PFSK-1 (cell line): ENCODE results near the gene TRIM47.

ENCODE experiments used
- FOXP2 ChIP-seq: optimal IDR thresholded peaks from 2 replicates; pipeline ENCODE3; 2011; ENCODE audit warnings: borderline replicate concordance, control low read depth, inconsistent platforms; ENCODE audit not compliant: insufficient read depth; ENCODE audit errors: extremely low read length, extremely low read depth
- POLR2AphosphoS5 ChIP-seq: IDR thresholded peaks from 2 replicates; pipeline ENCODE4 v1.6.1; 2012; ENCODE audit warnings: low read depth, mild to moderate bottlenecking, control low read depth, low read length, moderate library complexity
- SIN3A ChIP-seq: IDR thresholded peaks from 2 replicates; pipeline ENCODE4 v1.6.1; 2012; ENCODE audit warnings: mild to moderate bottlenecking, low read length, moderate library complexity, borderline replicate concordance; ENCODE audit not compliant: insufficient read depth
- TAF1 ChIP-seq: IDR thresholded peaks from 2 replicates; pipeline ENCODE4 v1.6.1; 2012; ENCODE audit warnings: low read length, control low read depth, borderline replicate concordance; ENCODE audit not compliant: insufficient read depth
- TF ChIP-seq, protein P1 (sequence below), 2 experiments: IDR thresholded peaks; 2 replicates each; pipeline versions ENCODE4 v1.6.1 to v1.8.0; 2011 to 2012; ENCODE audit warnings: low read depth in 2 of 2, low read length in 2 of 2, control low read depth in 1 of 2, inconsistent platforms in 1 of 2, mild to moderate bottlenecking in 1 of 2, moderate library complexity in 1 of 2; ENCODE audit not compliant: insufficient read depth in 1 of 2

TRIM47 gene

DNA sequence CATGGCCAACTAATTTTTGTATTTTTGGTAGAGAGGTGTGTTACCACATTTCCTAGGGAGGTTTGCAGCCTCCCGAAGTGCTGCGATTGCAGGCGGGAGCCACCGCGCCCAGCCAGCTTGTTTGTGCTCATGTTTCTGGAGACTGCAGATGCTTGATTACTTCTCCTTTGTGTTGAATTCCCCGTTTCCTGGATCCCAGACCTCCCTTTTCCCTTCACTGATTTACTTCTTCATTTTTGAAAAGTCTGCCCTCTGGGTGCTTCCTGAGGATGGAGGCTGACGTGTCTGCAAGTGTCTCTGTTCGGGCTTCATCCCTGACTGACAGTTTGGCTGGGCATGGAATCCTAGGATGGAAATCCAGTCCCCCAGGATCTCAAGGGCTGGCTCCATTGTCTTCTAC is 7.0 kb upstream of the TRIM47 start:
- TF ChIP-seq TAF1, result no peak
- TF ChIP-seq SIN3A, result no peak
- TF ChIP-seq, protein P1, sequence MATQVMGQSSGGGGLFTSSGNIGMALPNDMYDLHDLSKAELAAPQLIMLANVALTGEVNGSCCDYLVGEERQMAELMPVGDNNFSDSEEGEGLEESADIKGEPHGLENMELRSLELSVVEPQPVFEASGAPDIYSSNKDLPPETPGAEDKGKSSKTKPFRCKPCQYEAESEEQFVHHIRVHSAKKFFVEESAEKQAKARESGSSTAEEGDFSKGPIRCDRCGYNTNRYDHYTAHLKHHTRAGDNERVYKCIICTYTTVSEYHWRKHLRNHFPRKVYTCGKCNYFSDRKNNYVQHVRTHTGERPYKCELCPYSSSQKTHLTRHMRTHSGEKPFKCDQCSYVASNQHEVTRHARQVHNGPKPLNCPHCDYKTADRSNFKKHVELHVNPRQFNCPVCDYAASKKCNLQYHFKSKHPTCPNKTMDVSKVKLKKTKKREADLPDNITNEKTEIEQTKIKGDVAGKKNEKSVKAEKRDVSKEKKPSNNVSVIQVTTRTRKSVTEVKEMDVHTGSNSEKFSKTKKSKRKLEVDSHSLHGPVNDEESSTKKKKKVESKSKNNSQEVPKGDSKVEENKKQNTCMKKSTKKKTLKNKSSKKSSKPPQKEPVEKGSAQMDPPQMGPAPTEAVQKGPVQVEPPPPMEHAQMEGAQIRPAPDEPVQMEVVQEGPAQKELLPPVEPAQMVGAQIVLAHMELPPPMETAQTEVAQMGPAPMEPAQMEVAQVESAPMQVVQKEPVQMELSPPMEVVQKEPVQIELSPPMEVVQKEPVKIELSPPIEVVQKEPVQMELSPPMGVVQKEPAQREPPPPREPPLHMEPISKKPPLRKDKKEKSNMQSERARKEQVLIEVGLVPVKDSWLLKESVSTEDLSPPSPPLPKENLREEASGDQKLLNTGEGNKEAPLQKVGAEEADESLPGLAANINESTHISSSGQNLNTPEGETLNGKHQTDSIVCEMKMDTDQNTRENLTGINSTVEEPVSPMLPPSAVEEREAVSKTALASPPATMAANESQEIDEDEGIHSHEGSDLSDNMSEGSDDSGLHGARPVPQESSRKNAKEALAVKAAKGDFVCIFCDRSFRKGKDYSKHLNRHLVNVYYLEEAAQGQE (IDR thresholded peaks at IDR 0.05; ENCODE audit: insufficient read depth in 1 of 2, low read depth in 2 of 2, low read length in 2 of 2), result no peak
- no peak for TF ChIP-seq FOXP2
- TF ChIP-seq POLR2AphosphoS5, result no peak

- TF ChIP-seq FOXP2, result no peak
- TF ChIP-seq, protein P1 (IDR thresholded peaks at IDR 0.05; ENCODE audit: insufficient read depth in 1 of 2, low read depth in 2 of 2, low read length in 2 of 2), result no peak
- TF ChIP-seq SIN3A, result no peak
- TF ChIP-seq TAF1, result no peak
- TF ChIP-seq POLR2AphosphoS5, result no peak
Measured at GRCh38 chr17:75881678-75882454, 3.5 kb upstream of the TRIM47 start.

- no peak for TF ChIP-seq TAF1
Measured at GRCh38 chr17:75880266-75880665, 1.9 kb upstream of the TRIM47 start.

DNA sequence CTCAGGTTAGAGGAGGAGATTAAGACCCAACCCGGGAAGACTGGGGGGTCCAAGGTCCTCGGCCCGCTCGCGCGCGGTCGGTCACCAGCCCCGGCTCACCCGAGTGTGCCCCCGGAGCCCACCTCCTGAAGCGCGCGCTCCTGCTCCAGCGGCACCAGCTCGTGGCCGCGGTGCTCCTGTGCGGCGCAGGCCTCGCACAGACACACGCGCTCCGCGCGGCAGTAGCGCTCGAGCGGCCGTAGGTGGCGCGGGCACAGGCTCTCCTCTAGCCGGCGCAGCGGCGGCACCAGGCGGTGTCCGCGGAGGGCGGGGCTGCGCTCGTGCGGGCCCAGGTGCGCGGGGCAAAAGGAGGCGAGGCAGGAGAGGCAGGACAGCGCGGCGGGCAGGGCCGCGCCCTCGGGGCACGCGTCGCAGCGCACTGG is 618 bp downstream of the TRIM47 start:
- TF ChIP-seq TAF1 (no peak), SIN3A (no peak), POLR2AphosphoS5 (no peak), FOXP2 (no peak)
- TF ChIP-seq, protein P1 (IDR thresholded peaks at IDR 0.05; ENCODE audit: insufficient read depth in 1 of 2, low read depth in 2 of 2, low read length in 2 of 2), result no peak

GRCh38 chr17:75876938-75877751 is 1.2 kb downstream of the TRIM47 start:
- TF ChIP-seq POLR2AphosphoS5 (peak; percentile 62), FOXP2 (peak; percentile 57), TAF1 (no peak), SIN3A (0 out of 2 replicates have a peak, but pooled peaks have one; percentile 92)
- TF ChIP-seq, protein P1 (IDR thresholded peaks at IDR 0.05; ENCODE audit: insufficient read depth in 1 of 2, low read depth in 2 of 2, low read length in 2 of 2), result peak in 1 of 2 experiments; percentile 69; a peak in 2 of 4 replicates
